Mesothelial cell of epicardium (in vitro differentiated cells): ENCODE data around the gene C3orf49. TPM values are rescaled to one million over a fixed set of nuclear protein-coding genes. Genes with fewer than 3 reads are reported as not detected.

ENCODE experiments used
- DNase-seq, 2 experiments: peaks; one replicate each; pipeline ENCODE4 v3.0.0; 2021; ENCODE audit warnings: low spot score in 2 of 2; ENCODE audit not compliant: unreplicated experiment in 2 of 2
- H3K27ac Mint-ChIP-seq: 2 replicates; pipeline ENCODE4 v1.8.0; 2021; ENCODE audit warnings: mixed read lengths
- H3K27me3 Mint-ChIP-seq: 2 replicates; pipeline ENCODE4 v1.8.0; 2021; ENCODE audit warnings: low read depth, mixed read lengths
- H3K36me3 Mint-ChIP-seq: 2 replicates; pipeline ENCODE4 v1.8.0; 2021; ENCODE audit warnings: mixed read lengths
- H3K4me1 Mint-ChIP-seq: 2 replicates; pipeline ENCODE4 v1.8.0; 2021; ENCODE audit warnings: mixed read lengths
- H3K4me3 Mint-ChIP-seq: 2 replicates; pipeline ENCODE4 v1.8.0; 2021; ENCODE audit warnings: mild to moderate bottlenecking, moderate library complexity, mixed read lengths
- H3K9me3 Mint-ChIP-seq: 2 replicates; pipeline ENCODE4 v1.8.0; 2021; ENCODE audit warnings: mixed read lengths
- CTCF ChIP-seq: fragments of 200-600 bp; sonication (generic); IDR thresholded peaks from one replicate; pipeline ENCODE4 v1.5.0; 2021; ENCODE audit warnings: antibody characterized with exemption; ENCODE audit not compliant: unreplicated experiment
- total RNA-seq: library from RNA; stranded (reverse); gene quantifications from 3 replicates; pipeline ENCODE4 v1.2.1, GENCODE V29; 2021

Gene C3orf49
- total RNA-seq, 1 donor from 2014 or later, result not detected

DNA sequence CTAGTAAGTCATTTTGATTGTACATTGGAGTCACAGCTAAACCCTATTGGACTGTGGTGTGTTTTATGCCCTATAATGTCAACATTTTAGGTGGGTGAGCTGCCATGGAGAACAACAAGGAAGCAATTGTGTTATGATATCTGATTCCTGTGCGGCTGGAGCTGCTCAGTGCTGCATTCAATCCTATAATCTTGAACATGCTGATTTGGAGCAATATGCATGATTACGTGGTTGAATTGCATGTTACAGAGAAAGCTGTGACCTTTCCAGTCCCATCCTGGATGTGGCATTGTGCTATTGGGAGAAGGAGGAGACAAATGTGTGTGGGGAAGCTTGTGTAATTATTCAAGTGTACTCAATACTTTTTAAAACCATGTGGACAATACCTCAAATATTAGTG is 20.1 kb upstream of the C3orf49 start:
- H3K9me3 Mint-ChIP-seq, result no peaks in the 10 kb centered on the region
- DNase-seq, result no peak
- H3K4me1 Mint-ChIP-seq, result no peaks in the 10 kb centered on the region
- no peak for TF ChIP-seq CTCF
- no peaks in the 10 kb centered on the region for H3K36me3 Mint-ChIP-seq
- peaks cover 8% of the 10 kb centered on the region for H3K27me3 Mint-ChIP-seq
- no peak overlapping the region for H3K27ac Mint-ChIP-seq
- H3K4me3 Mint-ChIP-seq, result no peak overlapping the region

DNA sequence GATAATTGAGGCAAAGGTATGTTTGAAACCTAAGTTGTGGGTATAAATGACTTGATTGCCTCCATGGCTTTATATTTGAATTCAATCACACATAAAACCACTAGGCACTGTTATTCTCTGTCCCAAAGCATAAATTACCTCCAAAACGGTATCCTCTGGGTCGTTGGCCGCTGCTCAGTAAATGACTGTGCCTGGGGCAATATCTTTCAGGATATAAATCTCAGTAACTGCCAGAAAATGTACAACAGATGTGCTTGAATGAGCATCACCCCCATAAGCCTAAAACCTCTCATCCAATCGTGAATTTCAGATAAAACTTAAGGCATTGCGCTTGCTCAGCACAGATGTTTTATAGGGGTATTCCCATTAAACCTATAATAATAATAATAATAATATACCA is 19.0 kb upstream of the C3orf49 start:
- peaks cover 9% of the 10 kb centered on the region for H3K27me3 Mint-ChIP-seq
- H3K9me3 Mint-ChIP-seq, result no peaks in the 10 kb centered on the region
- DNase-seq, result no peak
- no peak for TF ChIP-seq CTCF
- no peak overlapping the region for H3K4me3 Mint-ChIP-seq
- no peak overlapping the region for H3K27ac Mint-ChIP-seq
- H3K36me3 Mint-ChIP-seq, result no peaks in the 10 kb centered on the region
- no peaks in the 10 kb centered on the region for H3K4me1 Mint-ChIP-seq

GRCh38 chr3:63803911-63804310 is 15.2 kb upstream of the C3orf49 start:
- Mint-ChIP-seq H3K27ac (no peak overlapping the region), H3K4me1 (no peaks in the 10 kb centered on the region), H3K4me3 (no peak overlapping the region), H3K9me3 (no peaks in the 10 kb centered on the region), H3K27me3 (peaks cover 9% of the 10 kb centered on the region), H3K36me3 (no peaks in the 10 kb centered on the region)
- no peak for TF ChIP-seq CTCF
- DNase-seq, result no peak

DNA sequence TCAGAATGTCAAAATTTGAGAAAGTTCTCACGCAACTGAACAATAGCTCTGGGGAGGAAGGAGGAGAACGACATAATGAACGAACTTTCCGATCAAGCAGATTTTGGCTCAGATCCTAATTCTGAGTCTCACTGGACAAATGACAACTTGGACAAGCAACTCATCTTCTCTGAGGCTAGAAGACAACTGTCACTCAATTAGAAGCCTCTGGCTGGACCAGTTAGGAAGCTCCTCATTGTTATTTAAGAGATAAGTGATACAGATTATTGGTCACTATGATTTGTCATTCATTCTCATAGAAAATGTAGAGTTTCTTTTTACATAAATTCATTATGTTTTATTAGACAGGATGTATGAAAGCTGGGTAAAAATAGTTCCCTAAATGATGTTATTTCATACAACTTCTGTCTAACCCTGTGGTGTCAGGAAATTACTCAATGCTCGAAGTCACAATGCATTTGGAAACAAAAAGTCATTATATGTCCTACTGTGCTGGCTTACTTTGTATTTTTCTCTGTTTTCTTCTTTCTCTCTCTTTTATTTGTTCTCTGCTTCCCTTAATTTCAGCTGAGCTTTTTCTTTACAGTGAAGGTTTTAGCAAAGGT is 11.0 kb upstream of the C3orf49 start:
- TF ChIP-seq CTCF, result no peak
- Mint-ChIP-seq H3K27me3 (peaks cover 4% of the 10 kb centered on the region), H3K4me1 (no peaks in the 10 kb centered on the region), H3K27ac (no peak overlapping the region), H3K36me3 (no peaks in the 10 kb centered on the region), H3K4me3 (no peak overlapping the region), H3K9me3 (no peaks in the 10 kb centered on the region)
- no peak for DNase-seq

- TF ChIP-seq CTCF, result no peak
- DNase-seq, result no peak
- no peaks in the 10 kb centered on the region for H3K4me1 Mint-ChIP-seq
- H3K27ac Mint-ChIP-seq, result no peak overlapping the region
- H3K27me3 Mint-ChIP-seq, result peaks cover 1% of the 10 kb centered on the region
- H3K4me3 Mint-ChIP-seq, result no peak overlapping the region
- no peaks in the 10 kb centered on the region for H3K9me3 Mint-ChIP-seq
- no peaks in the 10 kb centered on the region for H3K36me3 Mint-ChIP-seq
Measured at GRCh38 chr3:63808633-63809032, 10.5 kb upstream of the C3orf49 start.

GRCh38 chr3:63809607-63810006 is 9.5 kb upstream of the C3orf49 start:
- no peak overlapping the region for H3K4me3 Mint-ChIP-seq

More at GRCh38 chr3:63809607-63810006, 9.5 kb upstream of the C3orf49 start:
- DNase-seq, result no peak
- no peaks in the 10 kb centered on the region for H3K9me3 Mint-ChIP-seq
- TF ChIP-seq CTCF, result no peak
- H3K4me1 Mint-ChIP-seq, result peaks cover 4% of the 10 kb centered on the region
- no peaks in the 10 kb centered on the region for H3K36me3 Mint-ChIP-seq
- no peak overlapping the region for H3K27ac Mint-ChIP-seq
- H3K27me3 Mint-ChIP-seq, result peaks cover 1% of the 10 kb centered on the region
